SK-N-SH treated with all-trans-retinoic acid at 6 μM for 48 hours (cell line): ENCODE data around the gene BRD4.

Experiments
- ATAC-seq: fragments of 200-7000 bp; cut with Tn5 transposase; 3 replicates; pipeline ENCODE4 v1.9.1; 2020; ENCODE audit warnings: mild to moderate bottlenecking, moderate library complexity
- ARNTL ChIP-seq: fragments of 450-650 bp; formaldehyde crosslinking; IDR thresholded peaks from 2 replicates; pipeline ENCODE4 v1.5.0; 2020; ENCODE audit warnings: low read depth, mild to moderate bottlenecking, moderate library complexity, borderline replicate concordance
- BACH2 ChIP-seq: fragments of 250-450 bp; sonication (Bioruptor Pico); IDR thresholded peaks from 2 replicates; pipeline ENCODE4 v1.9.0; 2021; ENCODE audit warnings: mild to moderate bottlenecking, borderline replicate concordance
- CREB5 ChIP-seq: fragments of 250-450 bp; sonication (Bioruptor Pico); IDR thresholded peaks from 2 replicates; pipeline ENCODE4 v1.5.1; 2020; ENCODE audit warnings: low read depth, mild to moderate bottlenecking, moderate library complexity
- GLIS3 ChIP-seq: fragments of 250-450 bp; sonication (Bioruptor Pico); IDR thresholded peaks from 2 replicates; pipeline ENCODE4 v1.5.0; 2020; ENCODE audit warnings: mild to moderate bottlenecking, moderate library complexity
- ISL1 ChIP-seq: fragments of 250-450 bp; sonication (Bioruptor Pico); IDR thresholded peaks from 2 replicates; pipeline ENCODE4 v2.1.2; 2022; ENCODE audit warnings: mild to moderate bottlenecking, moderate library complexity
- OSR1 ChIP-seq: fragments of 250-450 bp; sonication (Bioruptor Pico); IDR thresholded peaks from 2 replicates; pipeline ENCODE4 v1.8.0; 2022; ENCODE audit warnings: moderate library complexity, mild to moderate bottlenecking, inconsistent platforms
- PATZ1 ChIP-seq: fragments of 250-450 bp; sonication (Bioruptor Pico); IDR thresholded peaks from 2 replicates; pipeline ENCODE4 v1.8.0; 2020; ENCODE audit warnings: mild to moderate bottlenecking, moderate library complexity, borderline replicate concordance
- PPARA ChIP-seq: fragments of 250-450 bp; sonication (Bioruptor Pico); IDR thresholded peaks from 2 replicates; pipeline ENCODE4 v1.5.0; 2020; ENCODE audit warnings: mild to moderate bottlenecking, borderline replicate concordance
- RARB ChIP-seq: fragments of 250-450 bp; sonication (Bioruptor Pico); IDR thresholded peaks from 2 replicates; pipeline ENCODE4 v1.8.0; 2021; ENCODE audit warnings: mild to moderate bottlenecking, moderate library complexity
- SNAI2 ChIP-seq: fragments of 250-450 bp; sonication (Bioruptor Pico); IDR thresholded peaks from 2 replicates; pipeline ENCODE4 v1.5.0; 2020; ENCODE audit warnings: mild to moderate bottlenecking, moderate library complexity
- TCF4 ChIP-seq: fragments of 250-450 bp; sonication (Bioruptor Pico); IDR thresholded peaks from 2 replicates; pipeline ENCODE4 v1.8.0; 2021; ENCODE audit warnings: mild to moderate bottlenecking, moderate library complexity, borderline replicate concordance
- ZC3H10 ChIP-seq: fragments of 250-450 bp; sonication (Bioruptor Pico); IDR thresholded peaks from 2 replicates; pipeline ENCODE4 v1.5.1; 2021; ENCODE audit warnings: mild to moderate bottlenecking, moderate library complexity
- ZFP3 ChIP-seq: fragments of 250-450 bp; sonication (Bioruptor Pico); IDR thresholded peaks from 2 replicates; pipeline ENCODE4 v1.5.0; 2020; ENCODE audit warnings: mild to moderate bottlenecking, moderate library complexity
- ZFP30 ChIP-seq: fragments of 450-650 bp; formaldehyde crosslinking; IDR thresholded peaks from 2 replicates; pipeline ENCODE4 v1.5.0; 2022; ENCODE audit warnings: mild to moderate bottlenecking, moderate library complexity
- ZNF565 ChIP-seq: fragments of 450-650 bp; formaldehyde crosslinking; conservative IDR thresholded peaks from 2 replicates; pipeline ENCODE4 v1.5.0; 2020; ENCODE audit warnings: low read depth, mild to moderate bottlenecking, moderate library complexity
- ZNF70 ChIP-seq: fragments of 450-650 bp; formaldehyde crosslinking; IDR thresholded peaks from 2 replicates; pipeline ENCODE4 v1.5.0; 2020; ENCODE audit warnings: mild to moderate bottlenecking, moderate library complexity
- TF ChIP-seq, protein P1 (sequence below): fragments of 250-450 bp; sonication (Bioruptor Pico); IDR thresholded peaks from 2 replicates; pipeline ENCODE4 v1.5.1; 2021; ENCODE audit warnings: mild to moderate bottlenecking, moderate library complexity
- TF ChIP-seq, protein P2 (sequence below): fragments of 250-450 bp; sonication (Bioruptor Pico); IDR thresholded peaks from 2 replicates; pipeline ENCODE4 v1.8.0; 2021; ENCODE audit warnings: low read depth, mild to moderate bottlenecking, moderate library complexity, borderline replicate concordance

BRD4 gene

DNA sequence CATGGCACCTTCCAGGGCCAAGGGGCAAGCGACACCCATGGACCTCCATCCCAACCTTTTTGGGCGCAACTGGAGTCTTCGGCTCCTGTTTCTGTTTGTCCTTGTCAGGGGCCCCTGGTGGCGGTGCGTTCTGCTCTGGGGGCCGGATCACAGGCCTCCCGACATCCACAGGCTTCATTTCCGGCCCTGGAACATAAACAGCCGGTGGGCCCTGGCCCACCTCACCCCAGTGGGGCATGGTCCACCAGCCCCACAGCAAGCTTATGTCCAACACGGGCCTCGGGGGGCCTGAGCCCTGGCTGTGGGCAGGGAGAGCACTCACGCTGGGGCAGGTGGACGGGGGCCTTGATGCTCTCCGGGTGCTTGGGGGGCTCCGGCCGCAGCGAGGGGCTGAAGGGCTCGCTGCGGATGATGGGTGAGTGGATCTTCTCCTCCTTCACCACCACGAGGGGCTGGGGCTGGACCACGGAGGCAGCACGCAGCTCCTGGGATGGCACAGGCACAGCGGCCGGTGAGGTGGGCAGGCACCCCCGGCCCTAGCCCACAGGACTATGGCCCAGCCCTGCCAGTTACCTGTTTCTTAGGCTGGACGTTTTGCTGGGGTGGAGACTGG is 92.9 kb downstream of the BRD4 start:
- ATAC-seq: no peak

GRCh38 chr19:15238639-15239155 is 93.6 kb downstream of the BRD4 start:
- ATAC-seq: no peak
- TF ChIP-seq TCF4 (CRISPR knock-in tag): no peak
- no peak for TF ChIP-seq ZNF70 (CRISPR knock-in tag)
- TF ChIP-seq BACH2 (CRISPR knock-in tag): no peak
- TF ChIP-seq ZNF565 (CRISPR knock-in tag): no peak
- TF ChIP-seq ZFP3: no peak
- no peak for TF ChIP-seq ZFP30 (CRISPR knock-in tag)
- TF ChIP-seq PATZ1: no peak
- TF ChIP-seq GLIS3 (CRISPR knock-in tag): no peak
- TF ChIP-seq OSR1: no peak
- TF ChIP-seq, protein P1, sequence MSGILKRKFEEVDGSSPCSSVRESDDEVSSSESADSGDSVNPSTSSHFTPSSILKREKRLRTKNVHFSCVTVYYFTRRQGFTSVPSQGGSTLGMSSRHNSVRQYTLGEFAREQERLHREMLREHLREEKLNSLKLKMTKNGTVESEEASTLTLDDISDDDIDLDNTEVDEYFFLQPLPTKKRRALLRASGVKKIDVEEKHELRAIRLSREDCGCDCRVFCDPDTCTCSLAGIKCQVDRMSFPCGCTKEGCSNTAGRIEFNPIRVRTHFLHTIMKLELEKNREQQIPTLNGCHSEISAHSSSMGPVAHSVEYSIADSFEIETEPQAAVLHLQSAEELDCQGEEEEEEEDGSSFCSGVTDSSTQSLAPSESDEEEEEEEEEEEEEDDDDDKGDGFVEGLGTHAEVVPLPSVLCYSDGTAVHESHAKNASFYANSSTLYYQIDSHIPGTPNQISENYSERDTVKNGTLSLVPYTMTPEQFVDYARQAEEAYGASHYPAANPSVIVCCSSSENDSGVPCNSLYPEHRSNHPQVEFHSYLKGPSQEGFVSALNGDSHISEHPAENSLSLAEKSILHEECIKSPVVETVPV (CRISPR knock-in tag): no peak
- no peak for TF ChIP-seq SNAI2 (CRISPR knock-in tag)
- TF ChIP-seq ISL1 (CRISPR knock-in tag): no peak
- no peak for TF ChIP-seq CREB5 (CRISPR knock-in tag)
- TF ChIP-seq PPARA (CRISPR knock-in tag): no peak
- TF ChIP-seq, all 23 proteins: peak for 0

More for the DNA sequence above, 92.9 kb downstream of the BRD4 start:
- TF ChIP-seq ARNTL (no peak), CREB5 (CRISPR knock-in tag) (no peak), ISL1 (CRISPR knock-in tag) (no peak), ZC3H10 (CRISPR knock-in tag) (no peak), TCF4 (CRISPR knock-in tag) (no peak), ZFP30 (CRISPR knock-in tag) (no peak), PPARA (CRISPR knock-in tag) (no peak), ZNF565 (CRISPR knock-in tag) (no peak), ZNF70 (CRISPR knock-in tag) (no peak), SNAI2 (CRISPR knock-in tag) (no peak), RARB (CRISPR knock-in tag) (no peak), OSR1 (no peak), ZFP3 (no peak), PATZ1 (no peak)
- TF ChIP-seq, protein P1 (CRISPR knock-in tag): no peak
- TF ChIP-seq, protein P2, sequence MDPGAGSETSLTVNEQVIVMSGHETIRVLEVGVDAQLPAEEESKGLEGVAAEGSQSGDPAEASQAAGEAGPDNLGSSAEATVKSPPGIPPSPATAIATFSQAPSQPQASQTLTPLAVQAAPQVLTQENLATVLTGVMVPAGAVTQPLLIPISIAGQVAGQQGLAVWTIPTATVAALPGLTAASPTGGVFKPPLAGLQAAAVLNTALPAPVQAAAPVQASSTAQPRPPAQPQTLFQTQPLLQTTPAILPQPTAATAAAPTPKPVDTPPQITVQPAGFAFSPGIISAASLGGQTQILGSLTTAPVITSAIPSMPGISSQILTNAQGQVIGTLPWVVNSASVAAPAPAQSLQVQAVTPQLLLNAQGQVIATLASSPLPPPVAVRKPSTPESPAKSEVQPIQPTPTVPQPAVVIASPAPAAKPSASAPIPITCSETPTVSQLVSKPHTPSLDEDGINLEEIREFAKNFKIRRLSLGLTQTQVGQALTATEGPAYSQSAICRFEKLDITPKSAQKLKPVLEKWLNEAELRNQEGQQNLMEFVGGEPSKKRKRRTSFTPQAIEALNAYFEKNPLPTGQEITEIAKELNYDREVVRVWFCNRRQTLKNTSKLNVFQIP (CRISPR knock-in tag): no peak
